HepG2 (cell line): ENCODE results near the gene ATP9A. TPM values are rescaled to one million over a fixed set of nuclear protein-coding genes. Genes with fewer than 3 reads are reported as not detected.

ENCODE experiments used
- ATAC-seq: fragments of 200-7000 bp; cut with Tn5 transposase; 3 replicates; pipeline ENCODE4 v1.9.1; 2020; ENCODE audit warnings: mild to moderate bottlenecking, moderate library complexity
- BruUV-seq: library from RNA; stranded (reverse); fragments of 400-500 nt; replicated peaks from 2 replicates; lab custom pipeline; 2021; lab: Mats Ljungman, UMichigan
- CTCF ChIA-PET: fragments of 300-600 bp; formaldehyde crosslinking; extraction: SDS; loops from one replicate; lab custom pipeline; 2021; ENCODE audit warnings: low total read pairs, inconsistent platforms, low intra/inter-chr PET ratio; lab: Yijun Ruan, JAX
- POLR2A ChIA-PET: fragments of 350-600 bp; sonication (Branson Sonifier 250); formaldehyde crosslinking; loops from one replicate; lab custom pipeline; 2020; ENCODE audit warnings: antibody characterized with exemption, inconsistent platforms; lab: Yijun Ruan, JAX
- DNase-seq: peaks from one replicate; pipeline ENCODE4 v3.0.0-alpha.2; 2015; ENCODE audit warnings: low spot score
- FAIRE-seq: peaks from 3 replicates; lab custom pipeline; 2011; peaks lifted over from hg19 to GRCh38; lab: Jason Lieb, UNC
- H2AFZ ChIP-seq: one replicate; pipeline ENCODE4 v1.6.1; 2011; ENCODE audit warnings: low read length, inconsistent platforms
- H3K27ac ChIP-seq: fragments of 300-600 bp; 3 replicates; pipeline ENCODE4 v1.8.0; 2011; ENCODE audit warnings: mixed run types, mild to moderate bottlenecking, mixed read lengths, low read length, inconsistent platforms; ENCODE audit not compliant: insufficient read depth; ENCODE audit errors: extremely low read length
- H3K27me3 ChIP-seq, 2 experiments: fragments of 200-600 bp in 1 of 2; 2 replicates in 1 of 2; 3 replicates in 1 of 2; pipeline versions ENCODE4 v1.6.0 to v1.8.0; 2011; ENCODE audit warnings: low read length in 2 of 2, mild to moderate bottlenecking in 2 of 2, moderate library complexity in 2 of 2, inconsistent platforms in 1 of 2; ENCODE audit not compliant: insufficient read depth in 2 of 2, control insufficient read depth in 1 of 2
- H3K36me3 ChIP-seq, 2 experiments: fragments of 200-600 bp in 1 of 2; replicated peaks in 1 of 2; 2 replicates in 1 of 2; 3 replicates in 1 of 2; pipeline versions ENCODE4 v1.5.1 to v1.8.0; 2011; ENCODE audit warnings: low read length in 2 of 2, inconsistent platforms in 1 of 2; ENCODE audit not compliant: insufficient read depth in 2 of 2, control insufficient read depth in 1 of 2
- H3K4me1 ChIP-seq: 2 replicates; pipeline ENCODE4 v1.5.1; 2012; ENCODE audit warnings: low read length, inconsistent platforms; ENCODE audit not compliant: insufficient read depth
- H3K4me2 ChIP-seq: 2 replicates; pipeline ENCODE4 v1.6.0; 2011; ENCODE audit warnings: low read depth, low read length, inconsistent platforms
- H3K4me3 ChIP-seq, 3 experiments: fragments of 200-600 bp in 1 of 3; sonication (generic), shearing (Covaris generic) in 1 of 3; replicated peaks in 1 of 3; 2 replicates each; pipeline ENCODE4 v1.5.1; 2011 to 2016; ENCODE audit warnings: low read length in 3 of 3, inconsistent platforms in 2 of 3, low read depth in 2 of 3, mild to moderate bottlenecking in 2 of 3, control low read depth in 1 of 3, mixed read lengths in 1 of 3; ENCODE audit not compliant: insufficient read depth in 1 of 3
- H3K79me2 ChIP-seq: one replicate; pipeline ENCODE4 v1.6.1; 2011; ENCODE audit warnings: low read length, inconsistent platforms; ENCODE audit not compliant: insufficient read depth
- H3K9ac ChIP-seq: 2 replicates; pipeline ENCODE4 v1.6.0; 2011; ENCODE audit warnings: mild to moderate bottlenecking, low read depth, low read length, inconsistent platforms; ENCODE audit not compliant: insufficient read depth
- H3K9me3 ChIP-seq: 2 replicates; pipeline ENCODE4 v1.5.1; 2012; ENCODE audit warnings: mild to moderate bottlenecking, low read length
- H4K20me1 ChIP-seq: 2 replicates; pipeline ENCODE4 v1.6.0; 2011; ENCODE audit warnings: inconsistent platforms, mild to moderate bottlenecking, low read length, moderate library complexity; ENCODE audit not compliant: insufficient read depth
- ARNT ChIP-seq: fragments of 450-650 bp; IDR thresholded peaks from 2 replicates; pipeline ENCODE4 v1.6.1; 2017
- ATRX ChIP-seq: sonication (generic); formaldehyde crosslinking; IDR thresholded peaks from 2 replicates; pipeline ENCODE4 v1.4.0; 2020; ENCODE audit warnings: missing genetic modification reagents, borderline replicate concordance
- HNRNPL ChIP-seq: fragments of 200-400 bp; formaldehyde crosslinking; IDR thresholded peaks from 2 replicates; pipeline ENCODE4 v1.6.1; 2017; ENCODE audit warnings: mild to moderate bottlenecking, low read depth, low read length
- KAT2B ChIP-seq: fragments of 150-350 bp; IDR thresholded peaks from 2 replicates; pipeline ENCODE4 v1.6.1; 2014; ENCODE audit warnings: low read depth, low read length, borderline replicate concordance
- NFRKB ChIP-seq: fragments of 450-650 bp; IDR thresholded peaks from 2 replicates; pipeline ENCODE4 v1.6.1; 2017
- PLRG1 ChIP-seq: fragments of 450-650 bp; conservative IDR thresholded peaks from 2 replicates; pipeline ENCODE4 v1.6.1; 2016
- RARA ChIP-seq: IDR thresholded peaks from 2 replicates; pipeline ENCODE4 v1.6.1; 2016; ENCODE audit warnings: missing genetic modification reagents, missing compliant biosample characterization
- TAF1 ChIP-seq: sonication (generic); formaldehyde crosslinking; IDR thresholded peaks from 2 replicates; pipeline ENCODE4 v1.4.0; 2020; ENCODE audit warnings: missing genetic modification reagents
- TOE1 ChIP-seq: sonication (generic); formaldehyde crosslinking; IDR thresholded peaks from 2 replicates; pipeline ENCODE4 v1.4.0; 2020; ENCODE audit warnings: mild to moderate bottlenecking, missing genetic modification reagents
- XRCC5 ChIP-seq: fragments of 200-400 bp; formaldehyde crosslinking; optimal IDR thresholded peaks from 2 replicates; pipeline ENCODE3; 2017; ENCODE audit warnings: mild to moderate bottlenecking, low read length
- ZNF232 ChIP-seq: sonication (generic); formaldehyde crosslinking; IDR thresholded peaks from 2 replicates; pipeline ENCODE4 v1.4.0; 2020; ENCODE audit warnings: missing genetic modification reagents, borderline replicate concordance
- ZNF282 ChIP-seq: fragments of 450-650 bp; IDR thresholded peaks from 2 replicates; pipeline ENCODE4 v1.6.1; 2018; ENCODE audit not compliant: partially characterized antibody
- ZNF382 ChIP-seq: sonication (generic); formaldehyde crosslinking; IDR thresholded peaks from 2 replicates; pipeline ENCODE4 v1.5.0; 2020; ENCODE audit warnings: missing genetic modification reagents, mild to moderate bottlenecking, borderline replicate concordance
- ZNF513 ChIP-seq: sonication (generic); formaldehyde crosslinking; conservative IDR thresholded peaks from 2 replicates; pipeline ENCODE4 v1.5.0; 2020; ENCODE audit warnings: missing genetic modification reagents
- ZNF598 ChIP-seq: sonication (generic); formaldehyde crosslinking; IDR thresholded peaks from 2 replicates; pipeline ENCODE4 v1.5.1; 2020; ENCODE audit warnings: mild to moderate bottlenecking, missing genetic modification reagents, borderline replicate concordance
- ZNF713 ChIP-seq: sonication (generic); formaldehyde crosslinking; IDR thresholded peaks from 2 replicates; pipeline ENCODE4 v1.4.0; 2020; ENCODE audit warnings: mild to moderate bottlenecking, missing genetic modification reagents
- WGBS: methylation state at CpG from one replicate; pipeline ENCODE4 v1.1.6; 2017; ENCODE audit warnings: low lambda C conversion rate; 5-methylcytosine and 5-hydroxymethylcytosine counted together
- in situ Hi-C: cut with HindIII; loops from 2 replicates; pipeline ENCODE4 v1.10.0; 2017; ENCODE audit warnings: low pct_unique_long_range_greater_than_20kb; ENCODE audit not compliant: extremely low pct_ligation_motif_present
- intact Hi-C: fragments of 100-400 bp; cut with micrococcal nuclease; formaldehyde crosslinking; loops from one replicate; pipeline ENCODE4 v1.10.0; 2022; ENCODE audit not compliant: unreplicated experiment
- polyA plus RNA-seq, 8 experiments: library from polyadenylated mRNA; depleted of rRNA in 3 of 8; stranded (reverse) in 7 of 8; unstranded in 1 of 8; fragments of >200 nt; fragmentation: Illumina TruSeq in 4 of 8; extraction: Trizol in 4 of 8; gene quantifications; 2 replicates each; pipeline versions ENCODE4 v1.2.1 to v1.2.3, GENCODE V29; 2011 to 2016; ENCODE audit warnings: low read depth in 4 of 8, missing spikeins in 1 of 8, mixed read lengths in 1 of 8; ENCODE audit not compliant: insufficient read depth in 1 of 8
- total RNA-seq, 5 experiments: library from RNA; depleted of rRNA; stranded (reverse); fragments of >200 nt; fragmentation: Illumina TruSeq; extraction: Trizol; gene quantifications; 2 replicates each; pipeline ENCODE4 v1.2.3, GENCODE V29; 2016; ENCODE audit warnings: low read depth in 1 of 5
- TF ChIP-seq, protein P1 (sequence below): sonication (generic); formaldehyde crosslinking; IDR thresholded peaks from 2 replicates; pipeline ENCODE4 v1.8.0; 2022; ENCODE audit warnings: mild to moderate bottlenecking, missing genetic modification reagents; ENCODE audit not compliant: insufficient replicate concordance
- TF ChIP-seq, protein P2 (sequence below): sonication (generic); formaldehyde crosslinking; conservative IDR thresholded peaks from 2 replicates; pipeline ENCODE4 v1.8.1; 2023; ENCODE audit warnings: missing genetic modification reagents

ATP9A gene
- total and polyA plus RNA-seq, 2 of the 13 experiments (the other 11 are each of a cell fraction or from before 2014, with no cell fraction given) = 11.8 to 18.5 TPM

GRCh38 chr20:51710361-51710894 is 57.8 kb downstream of the ATP9A start:
- no peaks in the 10 kb centered on the region; a peak in 1 of 5 replicates for H3K36me3 ChIP-seq
- ATAC-seq = no peak
- CTCF ChIA-PET = no interaction called here
- H4K20me1 ChIP-seq = no peaks in the 10 kb centered on the region
- no peak for DNase-seq
- WGBS = 96% methylated on average over 10 of the region's 10 CpGs
- no peak for FAIRE-seq
- BruUV-seq = no TSS peak
- POLR2A ChIA-PET = no interaction called here
- no peaks in the 10 kb centered on the region for H3K27me3 ChIP-seq
- no peak overlapping the region for H3K9ac ChIP-seq
- H3K4me2 ChIP-seq = no peak overlapping the region
- no peak overlapping the region for H3K4me3 ChIP-seq
- peaks cover 64% of the 10 kb centered on the region for H3K4me1 ChIP-seq
- no peak overlapping the region for H2AFZ ChIP-seq
- TF ChIP-seq ZNF232 (CRISPR knock-in tag) (no peak), ZNF513 (CRISPR knock-in tag) (no peak), TAF1 (CRISPR knock-in tag) (no peak), ZNF598 (CRISPR knock-in tag) (no peak), ZNF382 (CRISPR knock-in tag) (no peak), KAT2B (no peak), TOE1 (no peak), HNRNPL (no peak), ZNF713 (CRISPR knock-in tag) (no peak), PLRG1 (no peak), ARNT (no peak), NFRKB (no peak), XRCC5 (no peak), RARA (CRISPR knock-in tag) (no peak), ATRX (CRISPR knock-in tag) (no peak), ZNF282 (no peak)
- TF ChIP-seq, protein P1, sequence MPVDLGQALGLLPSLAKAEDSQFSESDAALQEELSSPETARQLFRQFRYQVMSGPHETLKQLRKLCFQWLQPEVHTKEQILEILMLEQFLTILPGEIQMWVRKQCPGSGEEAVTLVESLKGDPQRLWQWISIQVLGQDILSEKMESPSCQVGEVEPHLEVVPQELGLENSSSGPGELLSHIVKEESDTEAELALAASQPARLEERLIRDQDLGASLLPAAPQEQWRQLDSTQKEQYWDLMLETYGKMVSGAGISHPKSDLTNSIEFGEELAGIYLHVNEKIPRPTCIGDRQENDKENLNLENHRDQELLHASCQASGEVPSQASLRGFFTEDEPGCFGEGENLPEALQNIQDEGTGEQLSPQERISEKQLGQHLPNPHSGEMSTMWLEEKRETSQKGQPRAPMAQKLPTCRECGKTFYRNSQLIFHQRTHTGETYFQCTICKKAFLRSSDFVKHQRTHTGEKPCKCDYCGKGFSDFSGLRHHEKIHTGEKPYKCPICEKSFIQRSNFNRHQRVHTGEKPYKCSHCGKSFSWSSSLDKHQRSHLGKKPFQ = no peak
- TF ChIP-seq, protein P2, sequence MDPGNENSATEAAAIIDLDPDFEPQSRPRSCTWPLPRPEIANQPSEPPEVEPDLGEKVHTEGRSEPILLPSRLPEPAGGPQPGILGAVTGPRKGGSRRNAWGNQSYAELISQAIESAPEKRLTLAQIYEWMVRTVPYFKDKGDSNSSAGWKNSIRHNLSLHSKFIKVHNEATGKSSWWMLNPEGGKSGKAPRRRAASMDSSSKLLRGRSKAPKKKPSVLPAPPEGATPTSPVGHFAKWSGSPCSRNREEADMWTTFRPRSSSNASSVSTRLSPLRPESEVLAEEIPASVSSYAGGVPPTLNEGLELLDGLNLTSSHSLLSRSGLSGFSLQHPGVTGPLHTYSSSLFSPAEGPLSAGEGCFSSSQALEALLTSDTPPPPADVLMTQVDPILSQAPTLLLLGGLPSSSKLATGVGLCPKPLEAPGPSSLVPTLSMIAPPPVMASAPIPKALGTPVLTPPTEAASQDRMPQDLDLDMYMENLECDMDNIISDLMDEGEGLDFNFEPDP (CRISPR knock-in tag) = no peak
- intact Hi-C loops (no loop called here), in situ Hi-C loops (no loop called here)
- no peak overlapping the region for H3K27ac ChIP-seq
- H3K79me2 ChIP-seq = no peaks in the 10 kb centered on the region
- no peaks in the 10 kb centered on the region for H3K9me3 ChIP-seq
